HepG2 (cell line): ENCODE data around the gene STYXL1.

Experiments used
- JUN ChIP-seq: sonication (generic); formaldehyde crosslinking; IDR thresholded peaks from 2 replicates; pipeline ENCODE4 v1.4.0; 2020; ENCODE audit warnings: mild to moderate bottlenecking, missing genetic modification reagents
- MXD4 ChIP-seq: IDR thresholded peaks from 2 replicates; pipeline ENCODE4 v1.6.1; 2016; ENCODE audit warnings: mild to moderate bottlenecking, missing biosample characterization, missing genetic modification reagents
- SKIL ChIP-seq: sonication (generic); formaldehyde crosslinking; IDR thresholded peaks from 2 replicates; pipeline ENCODE4 v1.8.0; 2022; ENCODE audit warnings: missing genetic modification reagents, mild to moderate bottlenecking, moderate library complexity, borderline replicate concordance
- ZNF101 ChIP-seq: sonication (generic); formaldehyde crosslinking; IDR thresholded peaks from 2 replicates; pipeline ENCODE4 v1.4.0; 2020; ENCODE audit warnings: mild to moderate bottlenecking, low read depth, missing genetic modification reagents, borderline replicate concordance
- ZNF18 ChIP-seq: sonication (generic); formaldehyde crosslinking; IDR thresholded peaks from 2 replicates; pipeline ENCODE4 v1.8.0; 2022; ENCODE audit warnings: mild to moderate bottlenecking, missing genetic modification reagents; ENCODE audit not compliant: insufficient replicate concordance
- ZNF776 ChIP-seq: sonication (generic); formaldehyde crosslinking; IDR thresholded peaks from 2 replicates; pipeline ENCODE4 v1.4.0; 2020; ENCODE audit warnings: mild to moderate bottlenecking, missing genetic modification reagents

- TF ChIP-seq ZNF101 (CRISPR knock-in tag) (no peak), MXD4 (no peak), SKIL (no peak), ZNF776 (CRISPR knock-in tag) (no peak), JUN (CRISPR knock-in tag) (no peak), ZNF18 (CRISPR knock-in tag) (no peak)
These were observed 60.6 kb downstream of the STYXL1 start for GRCh38 chr7:75987026-75987804.
